Gastroesophageal sphincter (tissue), 4 donors: ENCODE data around the gene C3. TPM values are rescaled to one million over a fixed set of nuclear protein-coding genes. Genes with fewer than 3 reads are reported as not detected.

Experiments
- ATAC-seq: fragments of 150-250 bp; one replicate; pipeline ENCODE4 v1.9.1; 2016; ENCODE audit warnings: mild to moderate bottlenecking, moderate library complexity
- H3K27ac ChIP-seq, 4 donors: fragments of 200-600 bp; sonication (generic) in 3 of 4; 1 replicate in 3 of 4; 2 replicates in 1 of 4; pipeline ENCODE4 v1.5.1; 2016 to 2019
- H3K27me3 ChIP-seq: fragments of 200-600 bp; sonication (generic); one replicate; pipeline ENCODE4 v1.5.1; 2019
- H3K36me3 ChIP-seq, 2 donors: fragments of 200-600 bp; sonication (generic); one replicate each; pipeline ENCODE4 v1.5.1; 2019; ENCODE audit warnings: control low read depth in 1 of 2
- H3K4me1 ChIP-seq, 3 donors: fragments of 200-600 bp; sonication (generic); 1 replicate in 2 of 3; 2 replicates in 1 of 3; pipeline ENCODE4 v1.5.1; 2016 to 2019; ENCODE audit warnings: control low read depth in 2 of 3
- H3K4me3 ChIP-seq, 2 donors: fragments of 200-600 bp; sonication (generic); one replicate each; pipeline ENCODE4 v1.5.1; 2019; ENCODE audit warnings: mild to moderate bottlenecking in 1 of 2, moderate library complexity in 1 of 2
- H3K9me3 ChIP-seq, 3 donors: fragments of 200-600 bp; sonication (generic); one replicate each; pipeline ENCODE4 v1.5.1; 2017 to 2019; ENCODE audit warnings: control low read depth in 2 of 3
- CTCF ChIP-seq, 4 experiments: fragments of 200-600 bp in 2 of 4; fragments of 450-650 bp in 2 of 4; sonication (generic) in 1 of 4; IDR thresholded peaks; one replicate each; pipeline ENCODE4 v1.5.1; 2017 to 2019; ENCODE audit warnings: antibody characterized with exemption in 4 of 4, mild to moderate bottlenecking in 2 of 4, moderate library complexity in 2 of 4
- EP300 ChIP-seq: sonication (generic); formaldehyde crosslinking; IDR thresholded peaks from one replicate; pipeline ENCODE4 v1.6.1; 2017; ENCODE audit warnings: antibody characterized with exemption, mild to moderate bottlenecking
- POLR2A ChIP-seq, 2 donors: fragments of 450-650 bp; IDR thresholded peaks; one replicate each; pipeline ENCODE4 v1.6.1; 2017; ENCODE audit warnings: antibody characterized with exemption in 2 of 2, mild to moderate bottlenecking in 2 of 2, moderate library complexity in 1 of 2
- POLR2AphosphoS5 ChIP-seq: sonication (generic); formaldehyde crosslinking; IDR thresholded peaks from one replicate; pipeline ENCODE4 v1.6.1; 2017; ENCODE audit warnings: antibody characterized with exemption
- WGBS, 2 donors: methylation state at CpG; one replicate each; pipeline ENCODE4 v1.1.5; 2018; ENCODE audit warnings: low coverage in 1 of 2; 5-methylcytosine and 5-hydroxymethylcytosine counted together
- total RNA-seq, 4 donors: library from RNA; depleted of rRNA; stranded (reverse); fragments of >200 nt; gene quantifications; one replicate each; pipeline ENCODE4 v1.1.0, GENCODE V29; 2016

Gene C3
- total RNA-seq, 4 donors from 2014 or later: 246 to 757 (median 594) TPM

GRCh38 chr19:6730941-6731670 is 10.7 kb upstream of the C3 start:
- Histone ChIP-seq H3K4me1 (peaks cover 0 to 20% (median 9%) of the 10 kb centered on the region in 3 donors), H3K36me3 (peaks cover 0 to 49% of the 10 kb centered on the region in 2 donors), H3K27ac (peak overlapping the region in 2 of 4 donors; percentile 27 to 43), H3K9me3 (no peaks in the 10 kb centered on the region), H3K27me3 (no peaks in the 10 kb centered on the region), H3K4me3 (no peak overlapping the region)
- WGBS, 2 donors: 65% methylated on average over 10 of the region's 30 CpGs; no CpG with 5 or more reads in 1 of the 2 donors
- TF ChIP-seq POLR2AphosphoS5 (no peak), POLR2A (IDR thresholded peaks at IDR 0.05) (no peak), EP300 (no peak), CTCF (IDR thresholded peaks at IDR 0.05) (no peak)
- no peak for ATAC-seq

GRCh38 chr19:6730153-6730804 is 9.8 kb upstream of the C3 start:
- ATAC-seq: peak; percentile 65
- Histone ChIP-seq H3K9me3 (no peaks in the 10 kb centered on the region), H3K27ac (peak overlapping the region in 2 of 4 donors; percentile 27 to 43), H3K4me1 (peaks cover 0 to 16% (median under 1%) of the 10 kb centered on the region in 3 donors), H3K27me3 (peaks cover 4% of the 10 kb centered on the region), H3K36me3 (peaks cover 0 to 49% of the 10 kb centered on the region in 2 donors), H3K4me3 (peak overlapping the region in 1 of 2 donors; percentile 19)
- TF ChIP-seq EP300: no peak
- no peak for TF ChIP-seq POLR2AphosphoS5
- TF ChIP-seq CTCF (IDR thresholded peaks at IDR 0.05): no peak
- no peak for TF ChIP-seq POLR2A (IDR thresholded peaks at IDR 0.05)
- WGBS, 2 donors: 80% methylated on average over 5 of the region's 27 CpGs; no CpG with 5 or more reads in 1 of the 2 donors

GRCh38 chr19:6729573-6730152 is 9.2 kb upstream of the C3 start:
- Histone ChIP-seq H3K36me3 (peaks cover 0 to 49% of the 10 kb centered on the region in 2 donors), H3K4me3 (peak overlapping the region in 1 of 2 donors; percentile 19), H3K27ac (peak overlapping the region in 2 of 4 donors; percentile 2 to 43), H3K27me3 (peaks cover 4% of the 10 kb centered on the region), H3K9me3 (no peaks in the 10 kb centered on the region), H3K4me1 (peaks cover 0 to 18% (median 0%) of the 10 kb centered on the region in 3 donors)
- 77 to 88% methylated on average over 3 to 13 of the region's 23 CpGs for WGBS, 2 donors
- no peak for ATAC-seq
- no peak for TF ChIP-seq POLR2AphosphoS5
- TF ChIP-seq POLR2A (IDR thresholded peaks at IDR 0.05): no peak
- TF ChIP-seq EP300: no peak
- no peak for TF ChIP-seq CTCF (IDR thresholded peaks at IDR 0.05)

GRCh38 chr19:6728346-6728745 is 7.9 kb upstream of the C3 start:
- H3K9me3 ChIP-seq: no peaks in the 10 kb centered on the region
- peaks cover 0 to 9% (median 1%) of the 10 kb centered on the region in 3 donors for H3K4me1 ChIP-seq
- peaks cover 4% of the 10 kb centered on the region for H3K27me3 ChIP-seq
- 16 to 38% methylated on average over 5 to 6 of the region's 8 CpGs for WGBS, 2 donors
- TF ChIP-seq CTCF (IDR thresholded peaks at IDR 0.05): no peak
- no peak for TF ChIP-seq EP300
- no peak for TF ChIP-seq POLR2AphosphoS5
- TF ChIP-seq POLR2A (IDR thresholded peaks at IDR 0.05): no peak
- H3K36me3 ChIP-seq: peaks cover 0 to 38% of the 10 kb centered on the region in 2 donors
- H3K4me3 ChIP-seq: no peak overlapping the region
- no peak overlapping the region for H3K27ac ChIP-seq
- no peak for ATAC-seq
